Ovary (tissue), 3 donors: ENCODE results near the gene ATXN10.

Source experiments
- CTCF ChIP-seq, 3 donors: fragments of 450-650 bp in 2 of 3; fragments of 200-600 bp in 1 of 3; IDR thresholded peaks; one replicate each; pipeline versions ENCODE4 v1.5.1 to v1.8.0; 2016 to 2022; ENCODE audit warnings: antibody characterized with exemption in 3 of 3, mild to moderate bottlenecking in 1 of 3
- EP300 ChIP-seq: sonication (generic); formaldehyde crosslinking; IDR thresholded peaks from one replicate; pipeline ENCODE4 v1.6.1; 2017; ENCODE audit warnings: antibody characterized with exemption
- POLR2A ChIP-seq: fragments of 450-650 bp; IDR thresholded peaks from one replicate; pipeline ENCODE4 v1.6.1; 2017; ENCODE audit warnings: antibody characterized with exemption, mild to moderate bottlenecking, moderate library complexity
- donor health status: DM: no; HTN: no; CAD: no.

- TF ChIP-seq POLR2A (no peak), CTCF (IDR thresholded peaks at IDR 0.05) (no peak), EP300 (no peak)
Observed at GRCh38 chr22:45621836-45622600, 49.6 kb upstream of the ATXN10 start.
